Measurements from ENCODE around the gene NKAPD1. TPM values are rescaled to one million over a fixed set of nuclear protein-coding genes. Genes with fewer than 3 reads are reported as not detected.

NKAPD1 gene
- total RNA-seq, 1 donor from 2014 or later = 27.7 TPM

DNA sequence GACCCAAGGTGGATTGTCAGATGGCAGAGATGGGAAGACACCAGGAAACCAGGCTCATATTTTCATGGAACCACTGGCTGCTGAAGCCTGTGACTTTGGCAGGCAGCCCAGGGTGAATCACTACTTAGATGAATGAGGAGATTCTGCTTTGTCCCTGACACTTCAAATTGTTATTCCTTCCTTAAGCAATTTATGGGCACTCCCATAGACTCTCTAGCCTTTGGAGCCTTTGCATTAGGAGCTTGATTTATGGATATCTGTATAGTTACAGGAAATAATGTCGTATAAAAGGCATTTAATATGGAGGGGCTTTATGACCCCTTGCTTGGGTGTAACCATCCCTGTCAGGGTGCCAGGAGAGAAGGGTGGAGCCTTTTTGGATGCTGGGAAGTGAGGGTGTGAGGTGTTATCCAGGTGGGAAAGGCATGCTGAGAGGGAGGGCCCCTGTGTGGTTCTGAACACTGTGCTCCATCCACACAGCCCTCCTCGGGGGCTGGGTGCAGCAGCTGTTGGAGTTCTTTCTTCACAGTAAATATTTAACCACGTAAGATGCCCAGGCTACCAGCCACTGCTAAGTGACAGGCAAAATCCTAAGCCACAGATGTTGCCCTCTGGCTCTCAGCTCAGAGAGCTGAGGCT is 54.5 kb downstream of the NKAPD1 start:
- Histone ChIP-seq H4K20me1 (ENCODE audit: insufficient read depth, low read length) (no peaks in the 10 kb centered on the region), H3K4me1 (ENCODE audit: insufficient read depth, low read length) (peaks cover 6% of the 10 kb centered on the region), H3K27me3 (ENCODE audit: insufficient read depth, low read length) (no peaks in the 10 kb centered on the region), H2AFZ (ENCODE audit: low read depth, low read length) (no peak overlapping the region), H3K36me3 (ENCODE audit: insufficient read depth, low read length) (no peaks in the 10 kb centered on the region), H3K9me3 (ENCODE audit: insufficient read depth, low read depth, low read length) (no peaks in the 10 kb centered on the region), H3K4me2 (ENCODE audit: low read length) (peak overlapping the region; percentile 45), H3K4me3 (ENCODE audit: insufficient read depth, low read depth, low read length) (no peak overlapping the region), H3K9ac (ENCODE audit: low read length) (no peak overlapping the region), H3K27ac (ENCODE audit: low read depth, low read length) (no peak overlapping the region), H3K79me2 (ENCODE audit: insufficient read depth, low read length) (no peaks in the 10 kb centered on the region)
- DNase-seq (ENCODE audit: low read depth) (peak; percentile 74), FAIRE-seq (peak; percentile 54)
- no peaks in the 10 kb centered on the region for H3K27me3 Mint-ChIP-seq (ENCODE audit: low read depth, unreplicated experiment)
- TF ChIP-seq, protein P1, sequence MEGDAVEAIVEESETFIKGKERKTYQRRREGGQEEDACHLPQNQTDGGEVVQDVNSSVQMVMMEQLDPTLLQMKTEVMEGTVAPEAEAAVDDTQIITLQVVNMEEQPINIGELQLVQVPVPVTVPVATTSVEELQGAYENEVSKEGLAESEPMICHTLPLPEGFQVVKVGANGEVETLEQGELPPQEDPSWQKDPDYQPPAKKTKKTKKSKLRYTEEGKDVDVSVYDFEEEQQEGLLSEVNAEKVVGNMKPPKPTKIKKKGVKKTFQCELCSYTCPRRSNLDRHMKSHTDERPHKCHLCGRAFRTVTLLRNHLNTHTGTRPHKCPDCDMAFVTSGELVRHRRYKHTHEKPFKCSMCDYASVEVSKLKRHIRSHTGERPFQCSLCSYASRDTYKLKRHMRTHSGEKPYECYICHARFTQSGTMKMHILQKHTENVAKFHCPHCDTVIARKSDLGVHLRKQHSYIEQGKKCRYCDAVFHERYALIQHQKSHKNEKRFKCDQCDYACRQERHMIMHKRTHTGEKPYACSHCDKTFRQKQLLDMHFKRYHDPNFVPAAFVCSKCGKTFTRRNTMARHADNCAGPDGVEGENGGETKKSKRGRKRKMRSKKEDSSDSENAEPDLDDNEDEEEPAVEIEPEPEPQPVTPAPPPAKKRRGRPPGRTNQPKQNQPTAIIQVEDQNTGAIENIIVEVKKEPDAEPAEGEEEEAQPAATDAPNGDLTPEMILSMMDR (IDR thresholded peaks at IDR 0.05; ENCODE audit: insufficient read depth, low read depth, low read length) = no peak
- no peak for TF ChIP-seq EZH2 (IDR thresholded peaks at IDR 0.05; ENCODE audit: insufficient read depth, low read length)
- H3K9me3 Mint-ChIP-seq (ENCODE audit: unreplicated experiment) = no peaks in the 10 kb centered on the region
- H3K4me3 Mint-ChIP-seq (ENCODE audit: unreplicated experiment) = peak overlapping the region; percentile 34
- H3K27ac Mint-ChIP-seq (ENCODE audit: unreplicated experiment) = peak overlapping the region; percentile 87
- peaks cover 14% of the 10 kb centered on the region for H3K4me1 Mint-ChIP-seq (ENCODE audit: low read depth, unreplicated experiment)
- H3K36me3 Mint-ChIP-seq (ENCODE audit: low read depth, unreplicated experiment) = no peaks in the 10 kb centered on the region

DNA sequence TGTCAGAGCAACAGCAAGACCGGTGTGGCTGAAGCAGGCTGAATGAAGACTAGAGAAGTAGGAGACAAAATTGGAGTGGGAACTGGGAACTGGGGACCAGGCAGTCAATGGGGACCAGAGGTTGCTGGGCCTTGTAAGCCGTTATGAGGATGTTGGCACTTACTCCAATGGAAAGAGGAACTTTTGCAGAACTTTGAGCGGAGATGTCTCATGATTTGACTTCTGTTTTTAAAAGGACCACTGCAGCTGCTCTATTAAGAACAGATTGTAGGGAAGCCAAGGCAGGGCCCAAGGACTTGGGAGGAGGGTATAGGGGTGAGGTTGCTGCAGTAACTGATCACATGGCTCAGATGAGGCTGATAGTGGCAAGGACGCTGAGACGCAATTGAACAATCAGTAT is 55.6 kb downstream of the NKAPD1 start:
- H3K27ac Mint-ChIP-seq (ENCODE audit: unreplicated experiment) = no peak overlapping the region
- no peaks in the 10 kb centered on the region for H3K9me3 ChIP-seq (ENCODE audit: insufficient read depth, low read depth, low read length)
- no peak for FAIRE-seq

DNA sequence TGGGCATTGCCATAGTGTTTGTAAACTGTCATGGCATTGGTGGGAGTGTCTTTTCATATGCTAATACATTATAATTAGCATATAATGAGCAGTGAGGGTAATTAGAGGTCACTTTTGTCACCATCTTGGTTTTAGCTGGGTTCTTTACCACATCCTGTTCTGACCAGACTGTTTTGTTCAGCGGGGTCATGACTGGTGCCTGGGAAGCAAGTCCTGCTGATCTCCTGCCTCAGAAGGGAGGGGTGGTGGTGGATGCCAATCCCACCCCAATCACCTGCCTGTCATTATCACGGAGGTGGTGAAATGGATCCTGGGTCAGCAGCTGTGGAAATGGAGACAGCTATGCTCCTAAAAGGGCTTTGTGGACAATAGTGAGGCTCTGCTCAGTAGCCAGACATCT is 58.6 kb downstream of the NKAPD1 start:
- Mint-ChIP-seq H3K9me3 (ENCODE audit: unreplicated experiment) (no peaks in the 10 kb centered on the region), H3K27ac (ENCODE audit: unreplicated experiment) (no peak overlapping the region), H3K27me3 (ENCODE audit: low read depth, unreplicated experiment) (no peaks in the 10 kb centered on the region), H3K4me1 (ENCODE audit: low read depth, unreplicated experiment) (peaks cover 14% of the 10 kb centered on the region), H3K4me3 (ENCODE audit: unreplicated experiment) (no peak overlapping the region), H3K36me3 (ENCODE audit: low read depth, unreplicated experiment) (no peaks in the 10 kb centered on the region)
- no peak overlapping the region for H3K9ac ChIP-seq (ENCODE audit: low read length)
- no peak overlapping the region for H2AFZ ChIP-seq (ENCODE audit: low read depth, low read length)
- no peak overlapping the region for H3K27ac ChIP-seq (ENCODE audit: low read depth, low read length)
- DNase-seq (ENCODE audit: low read depth) (no peak), FAIRE-seq (no peak)
- H3K9me3 ChIP-seq (ENCODE audit: insufficient read depth, low read depth, low read length) = no peaks in the 10 kb centered on the region
- H3K36me3 ChIP-seq (ENCODE audit: insufficient read depth, low read length) = no peaks in the 10 kb centered on the region
- no peak overlapping the region for H3K4me3 ChIP-seq (ENCODE audit: insufficient read depth, low read depth, low read length)
- no peaks in the 10 kb centered on the region for H3K79me2 ChIP-seq (ENCODE audit: insufficient read depth, low read length)
- H4K20me1 ChIP-seq (ENCODE audit: insufficient read depth, low read length) = no peaks in the 10 kb centered on the region
- H3K27me3 ChIP-seq (ENCODE audit: insufficient read depth, low read length) = no peaks in the 10 kb centered on the region
- TF ChIP-seq, protein P1 (IDR thresholded peaks at IDR 0.05; ENCODE audit: insufficient read depth, low read depth, low read length) = no peak
- no peak for TF ChIP-seq EZH2 (IDR thresholded peaks at IDR 0.05; ENCODE audit: insufficient read depth, low read length)
- H3K4me1 ChIP-seq (ENCODE audit: insufficient read depth, low read length) = peaks cover 6% of the 10 kb centered on the region
- no peak overlapping the region for H3K4me2 ChIP-seq (ENCODE audit: low read length)

More for the DNA sequence above, 55.6 kb downstream of the NKAPD1 start:
- H3K9ac ChIP-seq (ENCODE audit: low read length) = no peak overlapping the region
- H3K27ac ChIP-seq (ENCODE audit: low read depth, low read length) = no peak overlapping the region
- TF ChIP-seq, protein P1 (IDR thresholded peaks at IDR 0.05; ENCODE audit: insufficient read depth, low read depth, low read length) = no peak
- no peak for TF ChIP-seq EZH2 (IDR thresholded peaks at IDR 0.05; ENCODE audit: insufficient read depth, low read length)
- H3K27me3 ChIP-seq (ENCODE audit: insufficient read depth, low read length) = no peaks in the 10 kb centered on the region
- no peak overlapping the region for H3K4me3 ChIP-seq (ENCODE audit: insufficient read depth, low read depth, low read length)
- Mint-ChIP-seq H3K4me1 (ENCODE audit: low read depth, unreplicated experiment) (peaks cover 14% of the 10 kb centered on the region), H3K9me3 (ENCODE audit: unreplicated experiment) (no peaks in the 10 kb centered on the region), H3K27me3 (ENCODE audit: low read depth, unreplicated experiment) (no peaks in the 10 kb centered on the region), H3K4me3 (ENCODE audit: unreplicated experiment) (no peak overlapping the region), H3K36me3 (ENCODE audit: low read depth, unreplicated experiment) (no peaks in the 10 kb centered on the region)
- DNase-seq (ENCODE audit: low read depth) = no peak
- no peak overlapping the region for H3K4me2 ChIP-seq (ENCODE audit: low read length)
- H3K36me3 ChIP-seq (ENCODE audit: insufficient read depth, low read length) = no peaks in the 10 kb centered on the region
- no peaks in the 10 kb centered on the region for H4K20me1 ChIP-seq (ENCODE audit: insufficient read depth, low read length)
- H2AFZ ChIP-seq (ENCODE audit: low read depth, low read length) = no peak overlapping the region
- peaks cover 6% of the 10 kb centered on the region for H3K4me1 ChIP-seq (ENCODE audit: insufficient read depth, low read length)
- no peaks in the 10 kb centered on the region for H3K79me2 ChIP-seq (ENCODE audit: insufficient read depth, low read length)
